ENCODE results near the gene HMMR. TPM values are rescaled to one million over a fixed set of nuclear protein-coding genes. Genes with fewer than 3 reads are reported as not detected.

The HMMR gene
- polyA plus RNA-seq, 4 donors: 18.1 to 28.8 (median 21.2) TPM

Other genes with a start within 250 kb of the HMMR start
- gene CCNG1, start 23.0 kb upstream of the HMMR start, polyA plus RNA-seq (ENCODE audit: insufficient read length in 4 of 4): 100 to 1,000 TPM; 156 to 219 (median 202) TPM
- gene NUDCD2, start 530 bp upstream of the HMMR start, polyA plus RNA-seq (ENCODE audit: insufficient read length in 4 of 4): 10 to 100 TPM; 52.2 to 63.9 (median 54.4) TPM
- 100 to 1,000 TPM in 3 of 4 donors, 10 to 100 TPM in 1; 75.7 to 129 (median 115) TPM for gene MAT2B, start 45.0 kb downstream of the HMMR start, polyA plus RNA-seq (ENCODE audit: insufficient read length in 4 of 4)